Measurements from ENCODE around the gene PLPPR3.

GRCh38 chr19:776549-776948, 45.2 kb downstream of the PLPPR3 start:
- no peak for TF ChIP-seq TAF1 (IDR thresholded peaks at IDR 0.05; ENCODE audit: borderline replicate concordance, insufficient read depth, low read length)
- TF ChIP-seq POLR2AphosphoS5 (IDR thresholded peaks at IDR 0.05; ENCODE audit: low read depth, low read length), result no peak
- TF ChIP-seq SIN3A (IDR thresholded peaks at IDR 0.05; ENCODE audit: borderline replicate concordance, insufficient read depth, low read length), result no peak
- no peak for TF ChIP-seq REST (IDR thresholded peaks at IDR 0.05; ENCODE audit: insufficient read depth in 1 of 2, low read depth in 2 of 2, low read length in 2 of 2)
- no peak for TF ChIP-seq FOXP2 (optimal IDR thresholded peaks at IDR 0.05; ENCODE audit: borderline replicate concordance, extremely low read depth, extremely low read length, insufficient read depth)

All from PFSK-1 (cell line).